Measurements from ENCODE around the gene PRRG2.

DNA sequence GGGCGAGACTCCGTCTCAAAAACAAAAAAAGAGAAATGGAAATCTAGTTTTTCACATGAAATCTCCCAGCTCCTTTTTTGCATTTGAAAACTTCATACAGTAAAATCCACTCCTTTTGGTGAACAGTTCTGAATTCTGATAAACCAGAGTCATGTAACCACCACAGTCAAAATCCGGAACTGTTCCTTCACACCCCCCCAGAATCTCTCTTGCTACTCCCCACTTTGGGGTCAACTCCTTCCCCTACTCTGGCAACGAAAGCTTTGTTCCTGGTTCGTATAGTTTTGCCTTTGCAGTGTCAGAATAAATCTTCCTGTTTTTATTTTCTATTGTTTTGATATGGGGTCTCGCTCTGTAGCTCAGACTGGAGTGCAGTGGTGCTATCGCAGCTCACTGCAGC is 29.6 kb upstream of the PRRG2 start:
- TF ChIP-seq, protein P1, sequence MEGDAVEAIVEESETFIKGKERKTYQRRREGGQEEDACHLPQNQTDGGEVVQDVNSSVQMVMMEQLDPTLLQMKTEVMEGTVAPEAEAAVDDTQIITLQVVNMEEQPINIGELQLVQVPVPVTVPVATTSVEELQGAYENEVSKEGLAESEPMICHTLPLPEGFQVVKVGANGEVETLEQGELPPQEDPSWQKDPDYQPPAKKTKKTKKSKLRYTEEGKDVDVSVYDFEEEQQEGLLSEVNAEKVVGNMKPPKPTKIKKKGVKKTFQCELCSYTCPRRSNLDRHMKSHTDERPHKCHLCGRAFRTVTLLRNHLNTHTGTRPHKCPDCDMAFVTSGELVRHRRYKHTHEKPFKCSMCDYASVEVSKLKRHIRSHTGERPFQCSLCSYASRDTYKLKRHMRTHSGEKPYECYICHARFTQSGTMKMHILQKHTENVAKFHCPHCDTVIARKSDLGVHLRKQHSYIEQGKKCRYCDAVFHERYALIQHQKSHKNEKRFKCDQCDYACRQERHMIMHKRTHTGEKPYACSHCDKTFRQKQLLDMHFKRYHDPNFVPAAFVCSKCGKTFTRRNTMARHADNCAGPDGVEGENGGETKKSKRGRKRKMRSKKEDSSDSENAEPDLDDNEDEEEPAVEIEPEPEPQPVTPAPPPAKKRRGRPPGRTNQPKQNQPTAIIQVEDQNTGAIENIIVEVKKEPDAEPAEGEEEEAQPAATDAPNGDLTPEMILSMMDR (IDR thresholded peaks at IDR 0.05; ENCODE audit: low read depth, low read length, poor library complexity, severe bottlenecking), result no peak
- TF ChIP-seq EZH2phosphoT487 (IDR thresholded peaks at IDR 0.05; ENCODE audit: borderline replicate concordance, low read length), result no peak

Measured in DOHH2 (cell line).